Amniotic epithelial cell (primary cell): ENCODE results near the gene SMIM43.
A peak's percentile ranks its signal among the peaks of the same experiment; 100 is the strongest.
"Not testable (repeated sequence)": the region's sequence is repeated elsewhere in the genome, so short reads cannot be mapped to it uniquely, and the experiment has no call there.

Experiments
- DNase-seq: peaks from one replicate; pipeline ENCODE4 v3.0.0-alpha.2; 2010; ENCODE audit warnings: low read depth

Gene SMIM43

DNA sequence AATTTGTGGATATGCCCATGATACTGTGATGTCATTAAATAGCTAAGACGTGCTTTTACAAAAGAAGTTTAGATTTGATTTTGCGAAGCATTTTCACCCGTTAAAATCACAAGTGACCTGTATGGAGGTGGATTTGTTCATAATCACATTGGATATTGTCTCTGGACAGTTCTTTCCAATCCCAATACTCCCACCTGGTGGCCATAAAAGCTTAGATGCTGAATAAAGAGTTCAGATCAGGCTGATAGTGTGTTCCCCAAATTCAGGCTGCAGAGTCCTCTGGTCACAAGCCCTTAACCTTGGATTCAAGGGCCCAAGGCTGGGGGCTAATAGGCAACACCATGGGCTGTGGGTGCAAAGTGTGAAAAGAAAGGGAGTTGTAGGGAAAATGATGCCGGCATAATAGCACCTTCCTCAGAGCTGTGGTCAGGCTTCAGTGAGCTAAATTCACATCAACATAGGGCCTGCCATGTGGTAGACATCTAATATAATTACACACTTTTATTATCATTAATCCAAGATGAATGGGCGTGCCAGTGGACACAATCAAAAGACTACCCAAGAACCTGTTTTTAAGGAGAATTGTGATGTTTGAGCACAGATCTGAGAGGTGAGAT lies 28.1 kb downstream of the SMIM43 start:
- peak; percentile 56 for DNase-seq

DNA sequence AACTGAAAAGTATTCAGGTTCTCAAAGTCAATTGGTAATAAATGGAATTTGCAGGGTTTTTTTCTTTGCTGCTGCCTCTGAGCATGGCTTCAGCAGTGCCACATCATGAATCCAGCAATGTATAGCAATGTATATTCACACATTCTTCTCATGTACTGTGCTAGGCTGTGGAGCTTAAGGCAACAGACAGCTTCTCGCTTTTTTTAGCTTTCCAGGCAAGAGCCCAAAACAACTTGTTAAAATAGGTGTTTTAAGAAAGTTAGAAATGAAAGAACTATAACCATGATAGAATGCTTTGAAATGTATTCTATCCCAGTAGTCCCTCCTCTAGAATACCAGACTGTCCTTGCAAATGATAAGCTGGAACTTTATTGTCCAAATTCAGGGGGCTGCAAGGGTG lies 30.4 kb downstream of the SMIM43 start:
- no peak for DNase-seq

DNA sequence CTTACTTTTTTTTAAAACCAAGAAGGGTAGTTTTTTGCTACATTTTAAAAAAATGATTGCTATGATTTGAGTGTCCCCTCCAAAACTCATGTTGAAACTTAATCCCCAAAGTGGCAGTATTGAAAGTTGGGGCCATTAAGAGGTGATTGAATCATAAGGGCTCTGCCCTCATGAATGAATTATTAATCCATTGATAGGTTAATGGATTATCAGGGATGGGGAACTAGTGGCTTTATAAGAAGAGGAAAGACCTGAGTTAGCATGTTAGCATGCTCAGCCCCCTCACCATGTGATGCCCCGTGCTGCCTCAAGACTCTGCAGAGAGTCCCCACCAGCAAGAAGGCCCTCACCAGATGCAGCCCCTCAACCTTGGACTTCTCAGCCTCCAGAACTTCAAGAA lies 31.0 kb downstream of the SMIM43 start:
- DNase-seq = no peak

DNA sequence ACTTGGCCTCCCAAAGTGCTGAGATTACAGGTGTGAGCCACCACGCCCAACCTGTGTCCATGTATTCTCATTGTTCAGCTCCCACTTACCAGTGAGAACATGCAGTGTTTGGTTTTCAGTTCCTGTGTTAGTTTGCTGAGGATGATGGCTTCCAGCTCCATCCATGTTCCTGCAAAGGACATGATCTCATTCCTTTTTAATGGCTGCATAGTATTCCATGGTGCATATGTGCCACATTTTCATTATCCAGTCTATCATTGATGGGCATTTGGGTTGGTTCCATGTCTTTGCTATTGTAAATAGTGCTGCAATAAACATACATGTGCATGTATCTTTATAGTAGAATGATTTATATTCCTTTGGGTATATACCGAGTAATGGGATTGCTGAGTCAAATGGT lies 35.2 kb downstream of the SMIM43 start:
- DNase-seq = not testable (repeated sequence)

DNA sequence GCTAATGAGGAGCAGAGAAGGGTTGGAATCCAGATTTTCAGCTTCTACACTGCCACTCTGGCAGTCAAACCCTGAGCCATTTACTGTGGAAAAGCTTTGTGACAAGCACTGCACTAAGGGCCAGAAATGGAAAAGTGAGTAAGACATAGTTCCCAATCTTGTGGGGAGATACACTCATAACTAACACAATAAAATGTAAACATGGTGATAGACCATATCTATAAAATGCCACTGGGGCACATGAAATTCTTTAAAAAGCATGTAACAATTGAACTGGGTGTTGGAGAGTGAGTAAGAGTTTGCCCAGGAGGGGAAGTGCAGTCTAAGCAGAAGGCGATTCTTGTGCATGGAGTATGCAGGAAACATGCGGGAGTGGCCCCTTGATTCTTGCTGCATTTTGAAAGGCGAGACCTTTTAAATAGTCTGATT lies 36.2 kb downstream of the SMIM43 start:
- peak; percentile 76 for DNase-seq

DNA sequence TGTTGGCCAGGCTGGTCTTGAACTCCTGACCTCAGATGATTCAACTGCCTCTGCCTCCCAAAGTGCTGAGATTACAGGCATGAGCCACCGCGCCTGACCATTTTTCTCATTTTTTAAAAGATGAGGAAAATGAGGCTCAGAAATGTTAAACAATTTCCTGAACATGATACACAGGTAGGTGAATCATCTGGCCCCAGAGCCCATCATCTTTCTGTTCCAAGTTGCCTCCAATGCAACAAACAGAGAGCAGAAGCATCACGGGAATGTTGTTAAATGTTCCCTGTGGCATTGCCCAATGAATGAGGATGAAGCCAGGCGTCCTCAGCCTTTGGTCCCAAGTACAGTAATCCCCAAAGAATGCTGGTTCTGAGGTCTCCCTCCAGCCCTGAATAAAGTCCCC lies 36.9 kb downstream of the SMIM43 start:
- DNase-seq = peak; percentile 91

DNA sequence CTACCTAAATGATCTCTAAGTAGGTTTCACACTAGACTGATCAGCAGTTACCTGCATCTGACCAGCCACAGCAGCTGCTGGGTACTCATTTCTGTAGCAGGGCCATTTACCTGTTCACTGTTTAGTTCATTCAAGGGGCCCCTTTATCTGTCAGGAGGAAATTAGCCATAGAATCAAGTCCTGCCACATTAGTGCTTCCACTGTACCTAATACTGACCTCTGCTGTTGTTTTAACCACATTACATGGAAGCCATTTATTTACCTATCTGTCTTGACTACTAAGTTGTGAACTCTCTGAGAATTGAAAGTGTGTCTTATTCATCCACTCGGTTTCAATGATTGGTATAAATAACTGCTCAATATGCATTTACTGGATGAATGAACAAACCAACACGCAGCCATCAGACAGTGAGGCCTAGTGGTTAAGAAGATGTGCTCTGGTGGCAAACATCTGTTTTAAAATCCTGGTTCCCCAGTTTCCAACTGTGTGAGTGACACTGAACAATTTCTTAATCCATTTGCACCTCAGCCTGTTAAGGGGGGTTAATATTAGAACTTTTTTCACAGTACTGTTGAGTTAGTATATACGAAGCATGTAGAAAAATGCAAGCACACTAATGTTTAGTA lies 38.2 kb downstream of the SMIM43 start:
- peak; percentile 73 for DNase-seq

DNA sequence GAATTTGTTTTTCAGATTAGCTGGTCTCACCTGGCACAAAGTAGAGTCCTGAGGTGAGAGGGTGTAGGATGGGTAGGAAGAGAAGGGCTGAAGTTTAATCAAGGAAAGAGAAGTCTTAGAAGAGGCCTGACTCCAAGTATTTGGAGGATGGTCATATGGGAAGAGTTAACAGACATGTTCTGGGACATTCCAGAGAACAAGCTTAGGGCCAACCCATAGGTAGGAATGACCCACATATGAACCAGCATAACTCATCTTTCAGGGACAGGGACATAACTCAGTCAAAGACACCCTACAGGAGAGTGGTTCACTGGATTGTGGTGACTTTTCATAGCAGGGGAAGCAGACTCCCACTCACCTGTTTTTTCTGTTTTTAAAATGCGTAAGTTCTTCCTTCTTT lies 40.3 kb downstream of the SMIM43 start:
- DNase-seq = no peak

DNA sequence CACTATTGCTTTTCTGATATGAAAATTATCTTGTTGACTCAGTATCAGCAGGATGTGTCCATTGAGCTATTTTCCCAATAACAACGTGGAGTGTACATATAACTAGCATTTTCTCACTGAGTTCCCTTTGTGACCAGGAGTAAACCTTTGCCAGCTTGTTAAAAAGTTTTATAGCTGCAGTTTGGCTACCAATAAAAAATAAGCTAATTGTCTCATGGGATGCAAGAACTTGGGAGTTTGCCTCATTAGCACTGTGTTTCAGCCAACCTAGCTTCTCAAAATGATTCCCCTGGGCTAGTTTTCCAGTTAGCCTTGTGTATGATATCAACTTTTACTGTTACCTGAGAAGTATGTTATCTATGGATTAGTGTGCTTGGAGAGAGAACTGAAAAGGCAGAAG lies 43.3 kb downstream of the SMIM43 start:
- DNase-seq = no peak

DNA sequence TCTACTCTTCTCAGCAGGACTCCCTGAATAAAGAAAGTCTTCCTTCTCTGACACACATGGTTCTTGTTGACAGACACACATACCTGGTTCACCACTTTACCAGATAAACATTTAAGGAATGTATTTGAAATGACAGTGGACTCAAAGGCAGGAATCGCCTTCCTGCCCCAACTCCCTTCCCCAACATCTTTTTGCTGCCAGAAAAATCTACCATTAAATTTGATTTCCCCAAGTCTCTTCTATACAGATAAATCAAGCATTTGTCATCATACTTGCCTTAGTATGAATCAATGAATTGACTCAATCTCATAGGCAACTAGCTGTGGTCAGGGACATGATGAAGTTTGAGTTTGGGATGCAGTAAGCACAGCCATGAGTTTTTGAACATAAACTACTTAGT lies 44.9 kb downstream of the SMIM43 start:
- peak; percentile 29 for DNase-seq

DNA sequence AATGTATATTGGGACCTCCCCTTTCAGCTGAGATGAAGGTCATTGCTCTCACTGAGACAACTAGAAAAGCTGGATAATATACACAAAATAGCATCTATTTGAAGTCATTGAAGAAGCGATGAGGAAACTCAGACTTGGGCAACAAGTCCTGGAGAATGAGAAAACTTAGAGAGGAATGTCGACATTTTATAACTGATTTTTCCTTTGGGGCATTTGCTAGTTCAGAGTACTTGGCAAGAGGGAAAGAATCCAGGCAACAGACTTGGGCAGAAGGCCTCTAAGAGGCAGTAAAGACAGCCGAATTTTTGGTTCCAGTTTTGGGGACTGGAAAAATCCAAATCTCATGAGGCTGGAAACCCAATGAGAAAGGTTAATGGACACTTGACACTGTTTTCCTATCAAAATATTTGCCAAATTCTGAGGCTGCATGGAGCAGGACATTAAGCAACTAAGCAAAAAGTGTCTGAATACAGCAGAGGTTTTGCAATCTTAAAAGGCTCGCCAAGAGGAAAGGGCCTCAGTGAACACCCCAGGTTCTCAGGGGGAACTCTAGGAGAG lies 47.2 kb downstream of the SMIM43 start:
- peak; percentile 67 for DNase-seq

DNA sequence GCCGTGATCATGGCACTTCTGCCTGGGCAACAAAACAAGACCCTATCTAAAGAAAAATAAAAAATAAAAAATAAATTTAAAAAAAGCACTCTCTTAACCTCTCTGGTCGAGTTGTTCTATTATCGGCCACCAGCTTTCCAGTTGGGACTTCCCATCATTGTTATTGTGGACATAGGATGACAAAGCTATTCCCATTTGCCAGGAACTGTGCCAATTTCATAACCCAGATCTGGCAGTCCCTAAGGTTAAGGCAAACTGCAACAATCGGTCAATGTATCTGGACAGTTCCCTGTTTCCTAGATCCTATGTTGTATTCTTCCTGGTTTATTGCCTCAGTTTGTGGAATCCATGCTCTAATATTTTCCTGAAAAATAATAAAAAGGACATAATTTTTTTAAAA lies 50.4 kb downstream of the SMIM43 start:
- DNase-seq = no peak

DNA sequence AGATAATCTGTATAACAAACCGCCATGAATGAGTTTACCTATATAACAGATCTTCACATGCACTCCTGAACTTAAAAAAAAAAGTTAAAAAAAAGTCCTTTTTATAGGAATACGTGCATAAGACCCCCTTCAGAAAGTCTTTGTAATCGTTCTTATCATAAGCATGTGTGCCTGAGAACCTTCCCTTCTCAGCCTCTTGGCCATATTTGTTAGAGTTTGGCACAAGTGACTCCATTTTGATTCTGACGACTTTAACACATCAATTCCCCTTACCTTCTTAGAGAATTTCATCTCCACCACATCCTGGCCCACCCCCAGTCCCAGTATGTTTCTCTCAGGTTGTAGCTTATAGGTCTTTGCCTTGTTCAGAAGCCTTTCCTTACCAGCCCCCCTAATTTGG lies 52.2 kb downstream of the SMIM43 start:
- no peak for DNase-seq

DNA sequence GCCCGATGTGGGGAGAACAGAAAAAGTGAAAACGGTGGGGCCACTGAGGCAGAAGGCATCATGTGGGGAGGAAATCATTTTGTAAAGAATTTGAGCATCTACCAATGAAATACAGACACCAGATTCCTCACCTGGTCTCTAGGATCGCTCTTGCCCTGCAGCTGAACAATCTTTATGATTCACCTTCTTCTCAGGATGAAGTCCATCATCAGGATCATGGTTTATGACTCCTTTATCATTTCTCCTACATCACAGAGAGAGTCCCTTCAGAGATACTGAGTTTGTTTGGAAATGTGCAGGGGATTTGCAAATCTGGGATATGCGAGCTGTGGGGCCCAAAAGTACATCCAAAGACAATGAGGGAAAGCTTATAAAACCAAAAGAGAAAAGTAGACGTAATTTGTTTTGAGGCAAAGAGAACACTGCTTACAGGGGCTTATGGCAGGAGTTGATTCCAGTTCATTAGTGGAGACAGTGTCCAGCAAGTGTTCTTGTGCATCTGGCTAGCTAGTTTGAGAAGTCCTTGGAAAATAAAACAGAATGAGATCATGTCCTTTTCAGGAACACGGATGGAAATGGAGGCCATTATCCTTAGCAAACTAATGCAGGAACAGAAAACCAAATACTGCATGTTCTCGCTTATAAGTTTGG lies 52.8 kb downstream of the SMIM43 start:
- peak; percentile 43 for DNase-seq

DNA sequence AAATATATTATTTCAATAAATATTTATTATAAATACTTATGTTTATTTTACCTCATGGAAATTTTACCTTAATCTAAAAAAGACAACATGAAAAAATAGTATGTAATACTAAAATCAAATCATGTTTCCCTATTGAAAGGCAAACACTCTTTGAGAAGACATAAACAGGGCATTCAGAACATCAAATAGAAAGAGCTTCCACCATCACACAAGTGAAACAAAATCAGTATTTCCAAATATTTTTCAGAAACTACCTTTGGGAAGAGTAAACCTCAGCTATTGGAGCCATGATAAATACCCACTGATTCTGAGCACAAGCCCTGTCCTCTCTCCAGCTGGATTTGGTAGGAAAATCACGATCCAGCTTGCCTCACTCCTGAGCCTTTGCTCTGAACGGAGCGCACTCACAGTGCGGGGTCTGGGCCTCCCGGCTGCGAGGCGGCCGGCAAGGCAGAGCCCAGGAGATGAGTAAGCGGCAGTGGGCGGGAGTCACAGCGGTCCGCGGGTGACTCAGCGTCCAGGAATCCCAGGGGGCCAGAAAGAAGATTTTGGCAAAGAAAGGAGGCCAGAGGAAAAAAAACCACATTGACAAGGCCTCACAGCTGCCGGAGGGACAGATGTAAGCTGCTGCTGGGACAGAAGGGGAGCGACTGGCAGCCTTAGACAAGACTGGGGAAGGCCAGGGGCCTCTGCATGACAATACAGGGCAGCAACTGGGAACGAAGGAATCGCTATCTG lies 53.5 kb downstream of the SMIM43 start:
- peak; percentile 90 for DNase-seq

DNA sequence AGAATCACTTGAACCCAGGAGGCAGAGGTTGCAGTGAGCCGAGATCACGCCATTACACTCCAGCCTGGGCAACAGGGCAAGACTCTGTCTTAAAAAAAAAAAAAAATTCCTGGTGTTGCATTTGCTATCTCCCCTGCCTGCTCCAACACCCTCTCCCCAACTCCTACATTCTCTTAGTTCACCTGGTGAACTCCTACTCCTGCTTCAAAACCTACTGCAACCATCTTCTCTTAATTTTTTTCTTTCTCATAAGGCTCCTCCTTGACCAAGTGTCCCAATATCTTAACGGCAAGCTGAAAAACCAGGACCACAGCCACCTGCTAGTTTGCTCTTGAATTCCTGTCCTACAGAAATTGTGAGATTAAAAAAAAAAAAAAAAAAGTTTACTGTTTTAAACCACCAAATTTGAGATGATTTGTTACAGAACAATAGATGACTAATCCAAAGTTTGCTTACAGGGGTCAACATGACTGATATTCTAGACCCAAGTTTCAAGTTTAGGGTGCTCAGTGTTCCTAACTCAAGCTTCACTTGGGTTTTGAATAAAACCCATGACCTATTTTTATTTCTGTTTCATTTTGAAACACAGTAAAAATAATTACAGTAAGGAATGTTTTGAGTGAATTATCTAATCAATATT lies 55.1 kb downstream of the SMIM43 start:
- no peak for DNase-seq
